Measurements from ENCODE around the gene CDC42EP3.

Gene CDC42EP3, protein sequence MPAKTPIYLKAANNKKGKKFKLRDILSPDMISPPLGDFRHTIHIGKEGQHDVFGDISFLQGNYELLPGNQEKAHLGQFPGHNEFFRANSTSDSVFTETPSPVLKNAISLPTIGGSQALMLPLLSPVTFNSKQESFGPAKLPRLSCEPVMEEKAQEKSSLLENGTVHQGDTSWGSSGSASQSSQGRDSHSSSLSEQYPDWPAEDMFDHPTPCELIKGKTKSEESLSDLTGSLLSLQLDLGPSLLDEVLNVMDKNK

GRCh38 chr2:37671009-37671815, at the start of gene CDC42EP3:
TSS of gene CDC42EP3 (minus strand) at chr2:37671642. CDS start at chr2:37646587, 25,055 bp downstream.
- peak; percentile 89 for DNase-seq (ENCODE audit: low spot score)

GRCh38 chr2:37721201-37721560, 49.7 kb upstream of the CDC42EP3 start:
- DNase-seq (ENCODE audit: low spot score): no peak

DNA sequence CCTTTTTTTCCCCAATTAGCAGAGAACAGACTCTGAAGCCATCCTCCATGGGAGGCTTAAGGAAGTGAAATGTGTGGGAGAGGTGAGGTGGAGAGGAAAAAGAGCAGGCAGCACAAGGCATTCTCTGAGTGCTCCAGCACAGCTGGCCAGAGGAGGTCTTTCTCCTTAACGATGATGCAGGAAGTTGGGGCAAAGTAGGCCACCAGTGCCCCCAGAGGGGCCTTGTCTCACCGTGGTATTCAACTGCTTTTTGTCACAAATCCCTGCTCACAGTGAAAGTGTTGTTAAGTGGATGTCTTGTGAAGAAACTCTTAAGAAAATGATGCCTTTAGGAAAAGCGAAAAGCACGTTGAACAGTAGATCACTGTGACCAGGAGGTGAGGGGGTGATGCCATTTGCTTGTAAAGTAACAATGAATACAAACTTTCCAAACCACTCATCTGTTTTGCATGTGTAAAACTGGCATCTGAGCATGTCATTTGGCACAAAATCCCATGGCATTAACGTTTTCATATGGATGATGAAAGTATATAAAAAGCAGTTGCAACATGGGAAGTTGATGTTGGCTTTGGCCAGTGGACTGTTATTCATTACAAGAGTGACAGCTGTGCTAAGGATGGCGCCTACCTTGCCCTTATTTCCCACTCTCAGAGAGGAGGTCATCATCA, 49.2 kb upstream of the CDC42EP3 start:
- no peak for DNase-seq (ENCODE audit: low spot score)

DNA sequence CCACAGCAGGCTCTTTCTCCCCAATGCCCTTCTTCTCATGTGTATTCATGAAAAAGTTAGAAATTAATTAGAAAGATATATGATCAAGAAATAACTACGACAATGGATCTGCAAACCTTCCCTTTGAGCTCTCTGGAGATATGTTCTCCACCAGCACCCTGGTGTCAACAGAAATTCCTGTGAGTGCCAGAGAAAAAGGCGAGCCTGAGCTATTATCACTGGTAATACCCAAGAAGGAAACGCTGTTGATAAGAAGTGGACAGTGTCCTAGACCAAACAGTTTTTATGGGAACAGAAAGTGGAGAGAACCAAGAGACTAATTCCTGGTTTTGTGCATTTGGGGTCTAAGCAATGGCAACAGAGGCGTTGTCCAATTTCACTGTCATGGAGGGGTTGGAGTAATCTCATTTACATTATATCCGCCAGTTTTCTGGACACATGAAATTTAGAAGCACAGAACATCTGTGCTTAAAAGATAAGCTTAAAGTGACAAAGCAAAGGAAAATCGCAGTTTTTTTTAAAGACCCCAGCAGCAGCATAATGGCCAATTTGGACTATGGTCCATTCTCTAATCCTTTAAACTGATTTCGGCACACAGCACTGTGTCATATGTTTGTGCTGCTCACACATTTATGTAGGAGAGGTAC, 47.2 kb upstream of the CDC42EP3 start:
- no peak for DNase-seq (ENCODE audit: low spot score)

DNA sequence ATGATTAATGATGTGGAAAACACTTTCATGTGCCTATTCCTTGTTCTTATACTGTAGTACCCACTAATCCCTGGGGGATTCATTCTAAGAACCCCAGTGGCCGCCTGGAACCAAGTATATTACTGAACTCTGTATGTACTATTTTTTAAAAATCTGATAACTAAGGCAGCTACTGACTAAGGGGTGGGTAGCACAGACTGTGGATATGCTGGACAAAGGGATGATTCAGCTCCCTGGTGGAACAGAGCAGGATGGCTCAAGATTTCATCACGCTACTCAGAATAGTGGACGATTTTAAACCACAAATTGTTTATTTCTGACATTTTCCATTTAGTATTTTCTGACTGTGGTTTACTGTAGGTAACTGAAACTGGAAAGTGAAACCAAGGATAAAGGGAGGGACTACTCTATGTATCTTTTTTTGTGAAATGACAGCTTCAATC, 41.8 kb upstream of the CDC42EP3 start:
- DNase-seq (ENCODE audit: low spot score): no peak

DNA sequence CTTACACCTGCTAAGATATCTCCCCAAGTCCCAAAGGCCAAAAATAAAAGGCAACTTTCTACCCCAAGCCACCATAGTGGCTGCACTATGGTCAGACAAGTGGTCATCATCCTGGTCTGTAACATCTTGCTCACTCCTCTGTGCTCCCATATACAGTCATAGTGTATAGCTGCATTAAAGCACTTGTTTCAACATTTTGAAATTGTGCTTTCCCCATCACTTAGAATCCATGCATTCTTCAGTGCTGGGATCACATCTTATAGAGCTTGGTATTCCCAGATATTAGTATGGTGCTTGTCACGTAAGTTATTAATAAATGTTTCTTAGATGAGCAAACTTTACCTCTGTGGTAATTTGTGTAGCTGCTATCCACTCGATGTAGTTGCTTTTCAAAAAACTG, 40.4 kb upstream of the CDC42EP3 start:
- DNase-seq (ENCODE audit: low spot score): no peak

DNA sequence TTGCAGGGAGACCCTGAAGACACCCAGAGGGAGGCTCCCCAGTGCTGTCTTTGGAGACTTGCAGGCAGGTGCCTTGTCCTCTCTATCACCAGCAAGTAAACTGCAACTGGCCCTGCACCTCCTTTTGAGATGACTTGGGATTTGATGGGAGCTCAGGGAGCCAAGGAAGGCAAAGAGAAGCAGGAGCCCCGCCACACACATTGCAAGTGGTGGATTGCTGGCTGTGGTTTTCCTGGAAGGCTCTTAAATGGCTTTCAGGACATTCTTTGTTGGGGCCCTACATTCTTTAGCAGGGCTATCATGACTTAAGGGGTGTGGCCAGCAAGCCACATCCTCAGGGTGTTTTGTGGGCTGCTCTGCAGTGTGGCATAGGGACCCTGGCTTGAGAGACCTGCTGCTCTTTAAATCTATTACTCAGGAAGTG, 39.9 kb upstream of the CDC42EP3 start:
- DNase-seq (ENCODE audit: low spot score): peak; percentile 58

GRCh38 chr2:37709111-37709510, 37.7 kb upstream of the CDC42EP3 start:
- no peak for DNase-seq (ENCODE audit: low spot score)

DNA sequence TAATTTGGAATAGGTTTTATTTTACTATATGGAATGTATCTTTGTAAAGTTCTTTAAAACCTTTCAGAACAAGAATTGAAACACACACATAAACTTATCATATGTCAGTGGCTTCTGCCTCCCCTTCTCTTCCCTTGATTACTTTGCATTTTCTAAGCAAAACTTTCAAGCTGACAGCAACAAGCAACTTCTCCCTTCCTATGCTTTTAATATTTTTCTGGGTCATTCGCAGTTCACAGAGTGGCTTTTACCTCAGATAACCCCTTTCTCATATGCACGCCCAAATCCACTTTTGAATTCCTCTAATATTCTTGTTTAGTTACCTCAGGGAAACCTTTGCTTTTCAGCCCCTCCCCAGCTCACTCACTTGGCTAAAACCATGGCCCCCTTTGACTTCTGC, 36.7 kb upstream of the CDC42EP3 start:
- no peak for DNase-seq (ENCODE audit: low spot score)

GRCh38 chr2:37707393-37707792, 36.0 kb upstream of the CDC42EP3 start:
- DNase-seq (ENCODE audit: low spot score): no peak

DNA sequence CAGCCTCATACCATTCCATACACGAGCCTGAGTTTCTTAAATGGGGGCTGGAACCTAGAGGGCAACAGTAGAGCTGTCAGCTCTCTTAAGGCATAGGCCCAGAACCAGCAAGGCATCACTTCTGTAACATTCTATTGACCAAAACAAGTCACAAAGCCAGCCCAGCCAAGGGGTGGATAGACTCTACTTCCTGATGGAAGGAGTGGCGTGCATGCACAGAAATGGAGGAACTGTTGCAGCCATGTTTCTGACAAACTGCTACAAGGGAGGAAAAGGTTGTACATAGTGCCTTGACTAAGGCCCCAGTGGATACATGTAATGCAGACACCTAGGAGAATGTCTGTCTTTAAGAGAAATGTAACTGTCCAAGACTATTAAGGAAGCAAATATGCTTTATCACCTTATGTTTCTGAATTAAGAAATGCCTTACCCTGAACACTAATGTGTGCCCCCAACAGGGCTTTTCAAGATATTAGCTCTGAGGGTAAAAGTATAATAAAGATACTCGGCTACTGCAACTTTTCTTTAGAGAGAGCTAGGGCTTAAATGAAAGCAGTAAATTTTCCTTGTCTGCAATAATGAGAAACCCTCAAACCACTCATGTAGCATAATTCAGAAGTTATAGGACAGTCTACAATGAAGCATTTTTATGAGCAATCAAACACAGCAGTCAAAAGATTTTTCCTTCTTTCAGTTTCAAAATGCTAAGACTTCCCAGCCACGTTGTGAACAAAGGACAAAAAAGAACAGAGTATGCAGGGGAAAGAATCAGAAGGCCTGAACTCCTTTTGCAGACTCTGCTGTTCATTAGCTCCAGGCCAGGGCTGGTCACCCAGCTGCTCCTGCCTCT, 35.1 kb upstream of the CDC42EP3 start:
- DNase-seq (ENCODE audit: low spot score): no peak

- DNase-seq (ENCODE audit: low spot score): no peak
Measured at GRCh38 chr2:37705191-37705590, 33.7 kb upstream of the CDC42EP3 start.

DNA sequence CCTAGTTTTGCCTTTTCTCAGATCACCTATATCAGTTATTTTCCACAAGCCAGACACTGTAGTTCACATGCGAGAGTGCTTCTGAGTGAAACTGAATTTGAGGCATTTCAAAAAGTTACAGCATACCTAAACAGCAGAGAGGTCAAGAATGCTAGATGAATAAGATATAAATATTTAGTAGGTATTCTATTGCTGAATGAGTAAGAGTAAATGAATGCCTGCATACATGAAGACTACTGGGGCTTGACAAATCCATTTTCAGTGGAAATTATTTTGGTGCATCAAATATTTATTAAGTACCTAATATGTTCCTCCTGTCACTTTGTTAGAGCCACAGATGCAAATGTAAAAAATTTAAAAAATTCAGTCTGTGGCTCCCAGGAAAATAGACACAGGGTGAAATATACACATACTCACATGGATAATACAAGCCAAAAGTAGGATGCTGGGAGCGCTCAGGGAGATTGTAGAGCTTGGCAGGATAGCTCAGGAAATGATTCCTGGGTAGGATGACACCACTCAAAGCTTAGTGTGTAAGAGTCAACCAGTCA, 27.6 kb upstream of the CDC42EP3 start:
- DNase-seq (ENCODE audit: low spot score): no peak

- no peak for DNase-seq (ENCODE audit: low spot score)
Measured at GRCh38 chr2:37695336-37695735, 23.9 kb upstream of the CDC42EP3 start.

DNA sequence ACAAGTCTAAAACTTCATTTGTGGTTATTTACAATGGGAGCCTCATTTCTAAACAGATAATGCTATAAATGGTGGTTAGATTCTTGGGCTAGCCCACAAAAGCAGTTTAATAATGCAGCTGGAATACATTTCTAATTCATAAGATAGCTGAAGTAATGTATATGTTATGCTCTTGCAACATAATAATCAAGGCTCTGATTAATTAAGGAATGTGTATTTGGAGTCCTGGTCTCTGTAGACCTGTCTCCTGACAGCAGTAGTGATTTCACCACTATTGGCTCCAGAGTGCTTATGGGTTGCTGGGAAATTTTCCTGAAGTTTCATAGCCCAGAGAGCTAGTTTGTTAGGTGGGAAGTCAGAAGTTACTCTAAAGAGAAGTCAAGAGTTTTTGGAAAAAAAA, 21.3 kb upstream of the CDC42EP3 start:
- DNase-seq (ENCODE audit: low spot score): no peak

DNA sequence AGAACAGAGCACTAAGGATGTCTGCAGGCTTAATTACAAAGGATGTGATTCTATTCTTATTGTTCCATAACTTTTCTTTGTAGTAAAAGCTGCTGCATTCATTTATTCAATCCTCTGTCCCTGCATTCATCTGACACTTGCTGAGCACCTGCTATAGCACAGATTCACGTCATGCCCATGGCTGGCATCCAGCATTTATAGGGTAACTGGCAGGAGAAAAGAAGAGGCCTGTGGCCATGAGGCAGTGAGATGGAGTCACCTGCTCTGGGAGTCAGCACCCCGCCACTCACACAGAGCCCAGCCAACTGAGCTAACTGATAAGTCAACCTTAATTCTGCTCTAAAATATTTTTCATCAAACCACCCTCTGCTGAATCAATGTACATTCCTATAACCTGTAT, 18.3 kb upstream of the CDC42EP3 start:
- DNase-seq (ENCODE audit: low spot score): no peak

DNA sequence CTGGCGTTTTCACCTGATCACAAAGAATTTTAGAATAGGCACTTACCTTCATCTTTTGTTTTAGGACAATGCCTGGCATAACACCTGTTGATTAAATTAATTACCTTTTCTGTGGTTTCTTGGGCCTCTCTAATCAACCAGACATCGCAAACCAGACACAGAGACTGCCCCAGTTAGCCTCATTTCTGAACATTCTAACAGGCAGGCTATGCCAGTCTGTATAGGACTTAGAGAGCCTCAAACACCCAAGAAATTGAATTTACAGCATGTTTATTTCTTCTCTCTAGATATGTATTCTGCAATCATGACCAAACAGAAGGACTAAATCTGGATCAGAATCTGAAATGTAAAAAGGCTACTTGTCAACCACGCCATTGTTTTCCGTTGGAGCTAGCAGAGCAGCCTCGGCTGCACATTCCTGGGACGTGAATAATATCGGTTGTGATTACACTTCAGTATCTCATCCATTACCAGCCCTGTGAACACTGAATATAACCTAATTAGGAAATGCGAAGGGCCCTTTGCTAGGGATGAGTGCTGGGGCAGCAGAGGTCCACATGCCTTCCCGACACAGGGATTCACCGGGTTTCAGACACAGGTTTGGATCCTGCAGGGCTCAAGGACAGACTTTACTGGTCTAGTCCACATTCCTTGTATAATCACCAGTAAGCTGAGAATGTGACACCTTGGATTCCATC, 17.5 kb upstream of the CDC42EP3 start:
- peak; percentile 21 for DNase-seq (ENCODE audit: low spot score)

DNA sequence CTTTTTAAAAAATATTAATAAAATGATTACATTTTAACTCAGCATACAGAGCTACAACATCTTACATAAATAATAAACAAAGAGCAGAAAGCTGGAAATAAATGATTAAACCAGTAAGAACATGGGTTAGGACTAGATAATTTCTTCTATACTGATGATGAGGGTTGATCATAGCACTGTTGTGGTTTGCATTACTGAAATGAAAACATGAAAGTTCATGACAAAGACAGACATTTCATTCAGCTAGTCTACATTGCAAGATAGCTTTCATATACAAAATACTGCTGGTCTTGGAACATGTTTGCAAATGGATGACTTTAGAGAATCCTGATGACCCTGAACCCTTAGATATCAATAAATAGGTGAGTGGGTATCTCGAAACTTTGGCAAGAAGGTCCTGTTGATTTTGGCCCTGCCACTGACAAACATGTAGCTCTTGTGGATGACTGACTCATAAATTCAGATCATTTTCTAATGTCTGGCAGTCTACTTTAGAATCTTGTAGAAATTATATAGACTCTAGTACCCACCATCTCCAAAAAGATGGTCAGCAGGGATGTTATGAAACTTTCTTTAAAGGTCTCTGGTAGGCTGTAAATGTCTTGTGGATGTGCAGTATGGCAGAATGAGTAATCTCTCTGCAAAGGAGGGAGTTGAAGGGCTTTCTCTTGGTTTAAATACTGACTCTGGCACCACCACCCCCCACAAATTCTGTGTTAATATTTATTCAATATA, 15.5 kb upstream of the CDC42EP3 start:
- DNase-seq (ENCODE audit: low spot score): no peak

DNA sequence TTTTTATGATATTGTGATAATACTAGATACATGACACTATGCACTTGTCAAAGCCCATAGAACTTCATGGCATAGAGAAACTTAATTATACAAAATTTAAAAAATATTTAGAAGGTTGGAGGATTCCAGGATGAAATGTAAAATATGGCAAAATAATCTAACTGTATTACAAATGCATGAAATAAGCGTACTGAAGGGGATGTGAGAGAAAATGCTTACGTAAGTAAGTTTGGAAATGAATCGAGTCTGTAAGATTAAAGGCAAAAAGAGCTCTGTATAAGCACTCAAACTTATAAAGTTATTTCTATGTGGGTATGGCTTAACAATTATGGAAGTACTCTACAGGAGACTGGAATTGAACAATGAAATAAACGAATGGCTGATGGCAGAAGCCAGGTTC, 13.4 kb upstream of the CDC42EP3 start:
- no peak for DNase-seq (ENCODE audit: low spot score)

Measured in iPS-NIHi11 (cell line).